Measurements from ENCODE around the gene WDR45B.

Gene WDR45B

DNA sequence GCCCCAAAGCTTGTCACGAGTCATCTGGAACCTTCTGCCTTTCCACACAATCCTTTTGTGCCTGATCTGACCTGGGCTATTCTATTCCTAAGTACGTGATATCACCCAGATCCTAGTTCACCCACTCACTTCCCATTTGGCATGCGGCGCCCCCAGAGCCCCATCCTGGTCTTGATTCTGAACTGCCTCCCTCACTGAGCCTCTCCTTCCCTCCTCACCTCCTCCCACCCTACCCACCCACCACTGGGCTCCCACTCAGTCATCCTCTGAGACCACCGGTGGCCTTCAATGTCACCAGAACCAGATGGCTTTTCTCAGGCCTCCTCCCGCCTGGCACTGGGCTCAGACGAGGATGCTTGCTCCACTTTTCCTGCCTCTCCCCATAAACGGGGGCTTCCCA is 18.5 kb downstream of the WDR45B start:
- DNase-seq (ENCODE audit: low read depth in 3 of 3), result no peak

DNA sequence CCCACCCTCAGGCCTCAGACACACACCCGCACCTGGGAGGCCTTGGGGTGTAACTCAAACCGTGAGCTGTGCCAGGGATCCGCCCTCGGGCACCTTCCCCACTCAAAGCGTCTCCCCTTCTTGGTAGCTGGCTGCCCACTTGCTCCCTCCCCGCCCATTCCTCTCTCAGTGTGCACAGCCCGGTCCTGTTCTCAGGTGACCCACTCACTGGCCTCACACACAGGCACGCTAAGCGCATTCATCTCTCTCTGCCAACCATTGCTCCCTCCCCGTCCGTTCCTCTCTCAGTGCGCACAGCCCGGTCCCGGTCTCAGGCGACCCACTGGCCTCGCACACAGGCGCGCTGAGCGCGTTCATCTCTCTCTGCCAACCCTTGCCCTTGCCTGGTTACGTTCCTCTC is 20.8 kb downstream of the WDR45B start:
- DNase-seq (ENCODE audit: low read depth in 3 of 3), result no peak

- no peak for DNase-seq (ENCODE audit: low read depth in 3 of 3)
Observed at GRCh38 chr17:82623707-82624106, 24.5 kb downstream of the WDR45B start.

DNA sequence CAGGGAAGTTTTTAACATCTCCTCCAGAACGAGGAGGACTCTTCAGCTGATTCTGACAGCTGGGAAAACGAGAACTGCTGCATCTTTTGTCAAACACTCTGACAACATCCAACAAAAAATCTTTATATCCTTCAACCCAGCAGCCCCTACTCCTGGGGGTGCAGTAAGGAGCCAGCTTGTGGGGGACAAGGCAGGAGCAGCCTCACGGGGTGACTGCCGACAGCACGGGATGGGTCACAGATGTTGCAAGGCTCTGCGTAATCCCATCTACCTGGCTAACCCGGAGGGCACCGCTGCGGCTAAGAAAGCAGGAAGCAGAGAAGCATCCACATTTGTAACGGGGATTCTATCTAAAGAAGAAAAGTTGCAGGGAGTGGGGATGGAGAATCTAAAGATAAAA is 28.6 kb downstream of the WDR45B start:
- DNase-seq (ENCODE audit: low read depth in 3 of 3), result no peak

- no peak for DNase-seq (ENCODE audit: low read depth in 3 of 3)
Observed at GRCh38 chr17:82619211-82619610, 29.0 kb downstream of the WDR45B start.

GRCh38 chr17:82616021-82616711 is 32.1 kb downstream of the WDR45B start:
- no peak for DNase-seq (ENCODE audit: low read depth in 3 of 3)

DNA sequence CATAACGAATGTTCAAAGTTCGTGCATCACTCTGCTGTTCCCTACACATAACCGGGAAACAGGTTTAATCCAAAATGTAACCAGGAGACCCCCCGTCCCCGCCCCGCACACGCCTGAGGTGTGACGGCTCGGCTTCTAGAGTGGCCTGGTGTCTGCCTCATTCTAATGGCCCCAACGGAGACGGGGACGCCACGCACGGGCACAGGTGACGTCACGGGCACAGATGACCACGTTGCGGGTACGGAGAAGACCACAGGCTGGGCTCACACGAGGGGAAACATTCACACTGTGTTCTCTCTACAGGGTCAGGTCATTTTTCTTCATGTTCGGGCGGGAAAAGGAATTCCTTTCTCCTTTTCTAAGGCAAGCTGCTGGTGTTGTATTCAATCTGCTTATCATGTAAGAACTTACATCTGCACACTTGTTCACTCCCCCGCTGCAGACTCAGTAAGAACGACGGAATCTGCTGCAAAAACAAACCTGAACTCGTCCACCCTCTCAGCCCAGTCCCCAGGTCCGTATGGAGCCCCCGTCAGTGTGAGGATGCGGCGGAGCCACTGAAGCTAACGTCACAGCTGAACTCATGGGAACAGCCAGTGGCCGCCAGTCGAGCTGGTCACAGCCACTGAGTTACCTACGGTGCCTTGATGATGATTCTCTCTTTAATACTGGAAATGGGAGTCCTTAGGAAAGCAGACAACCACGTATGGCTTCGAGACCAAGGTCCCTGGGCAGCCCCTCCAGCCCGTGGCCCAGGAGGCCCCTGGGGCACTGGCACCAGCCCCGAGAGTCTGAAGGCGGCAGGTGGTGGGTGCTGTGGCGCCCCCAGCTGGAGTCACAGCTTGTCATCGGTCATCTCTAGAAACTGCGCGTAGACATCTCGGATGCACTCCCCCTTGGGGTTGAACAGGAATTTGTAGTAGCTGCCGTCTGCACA is 32.9 kb downstream of the WDR45B start:
- DNase-seq (ENCODE audit: low read depth in 3 of 3), result no peak

- no peak for DNase-seq (ENCODE audit: low read depth in 3 of 3)
Observed at GRCh38 chr17:82614095-82614631, 34.1 kb downstream of the WDR45B start.

DNA sequence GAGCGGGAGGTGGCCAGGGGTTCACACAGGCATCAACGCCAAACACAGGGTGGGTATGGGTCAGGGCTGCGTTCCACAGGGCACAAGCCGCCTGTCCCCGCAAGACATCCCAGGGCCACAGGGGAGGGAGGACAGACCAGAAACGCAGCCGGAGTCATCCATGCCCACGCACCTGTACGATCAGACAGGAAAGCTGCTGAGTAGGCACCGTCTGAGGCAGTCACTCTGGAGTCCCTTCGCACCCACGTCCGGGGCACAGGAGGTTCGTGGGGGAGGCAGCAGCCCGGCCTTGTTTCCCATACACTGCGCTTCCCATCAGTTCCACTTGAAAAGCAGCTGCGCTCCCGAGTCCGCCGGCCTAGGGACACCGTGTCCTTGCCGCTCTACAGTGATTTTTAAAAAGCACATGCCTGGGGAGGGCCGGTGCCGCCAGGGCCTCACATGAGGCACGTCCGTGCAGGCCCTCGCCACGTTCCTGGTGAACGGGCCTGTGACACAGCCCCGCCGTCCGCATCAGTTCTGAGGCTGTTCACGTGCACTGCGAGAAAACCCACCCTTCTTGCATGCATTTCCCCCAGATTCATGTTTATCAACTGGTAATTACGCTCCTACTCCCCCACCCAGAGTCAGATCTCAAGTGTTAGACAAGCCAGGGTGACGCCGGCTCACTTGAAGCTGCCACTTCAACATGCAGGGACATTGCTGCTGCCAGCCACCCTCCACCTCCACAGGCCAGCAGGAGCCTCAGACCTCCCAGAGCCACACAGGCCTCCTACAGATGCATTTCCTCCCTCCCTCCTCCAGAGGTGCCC is 34.8 kb downstream of the WDR45B start:
- no peak for DNase-seq (ENCODE audit: low read depth in 3 of 3)

- no peak for DNase-seq (ENCODE audit: low read depth in 3 of 3)
Observed at GRCh38 chr17:82611140-82612058, 36.8 kb downstream of the WDR45B start.

GRCh38 chr17:82609655-82610054 is 38.6 kb downstream of the WDR45B start:
- no peak for DNase-seq (ENCODE audit: low read depth in 3 of 3)

- DNase-seq (ENCODE audit: low read depth in 3 of 3), result no peak
Observed at GRCh38 chr17:82608816-82609215, 39.4 kb downstream of the WDR45B start.

DNA sequence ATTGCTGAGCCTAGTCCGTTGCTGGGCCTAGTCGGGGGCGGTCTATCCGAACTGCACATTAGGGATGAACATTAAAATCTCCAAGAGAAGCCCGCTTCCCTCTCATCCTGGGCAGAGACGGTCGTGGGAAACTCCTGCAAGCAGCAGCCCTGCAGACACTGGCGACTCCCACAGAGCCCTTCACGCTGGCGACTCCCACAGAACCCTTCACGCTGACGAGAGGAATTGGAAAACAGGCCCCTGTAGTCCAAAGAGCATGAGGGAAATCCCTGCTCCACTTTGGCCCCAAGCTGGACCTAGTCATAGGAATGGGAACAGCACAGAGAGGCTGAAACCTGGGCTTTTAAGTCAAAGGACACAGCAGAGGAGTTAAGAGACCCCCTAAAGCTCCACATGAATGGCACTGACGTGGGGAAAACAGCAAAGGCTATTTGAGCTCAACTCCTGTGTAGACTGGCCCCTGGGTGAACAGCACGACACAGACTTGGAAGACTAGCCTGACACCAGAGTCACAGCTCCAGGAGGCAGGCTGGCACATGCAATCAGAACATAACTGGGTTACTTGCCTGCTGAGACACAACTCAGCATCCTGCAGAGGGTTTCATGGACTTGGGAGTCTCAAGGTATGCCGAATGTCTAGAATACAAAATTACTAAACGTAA is 42.2 kb downstream of the WDR45B start:
- no peak for DNase-seq (ENCODE audit: low read depth in 3 of 3)

DNA sequence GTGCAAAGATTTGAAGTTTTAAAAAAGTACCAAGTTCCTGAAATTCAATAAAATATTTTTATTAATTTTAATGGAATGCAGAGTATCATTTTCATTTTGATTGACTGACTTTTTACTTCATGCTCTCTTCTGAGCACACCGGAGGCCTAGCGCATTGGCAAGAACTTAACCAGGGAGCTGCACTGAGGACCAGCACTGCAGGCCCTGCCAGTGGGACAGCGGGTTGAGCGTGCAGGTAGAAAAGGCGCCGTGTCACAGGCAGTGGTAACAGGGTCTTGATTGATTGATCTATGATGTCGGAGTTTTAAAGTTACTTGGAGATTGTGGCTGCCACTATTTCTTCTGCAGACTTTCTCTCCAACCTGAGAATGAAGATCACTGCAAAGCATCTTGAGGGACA is 43.7 kb downstream of the WDR45B start:
- no peak for DNase-seq (ENCODE audit: low read depth in 3 of 3)

- DNase-seq (ENCODE audit: low read depth in 3 of 3), result no peak
Observed at GRCh38 chr17:82603981-82604448, 44.2 kb downstream of the WDR45B start.

DNA sequence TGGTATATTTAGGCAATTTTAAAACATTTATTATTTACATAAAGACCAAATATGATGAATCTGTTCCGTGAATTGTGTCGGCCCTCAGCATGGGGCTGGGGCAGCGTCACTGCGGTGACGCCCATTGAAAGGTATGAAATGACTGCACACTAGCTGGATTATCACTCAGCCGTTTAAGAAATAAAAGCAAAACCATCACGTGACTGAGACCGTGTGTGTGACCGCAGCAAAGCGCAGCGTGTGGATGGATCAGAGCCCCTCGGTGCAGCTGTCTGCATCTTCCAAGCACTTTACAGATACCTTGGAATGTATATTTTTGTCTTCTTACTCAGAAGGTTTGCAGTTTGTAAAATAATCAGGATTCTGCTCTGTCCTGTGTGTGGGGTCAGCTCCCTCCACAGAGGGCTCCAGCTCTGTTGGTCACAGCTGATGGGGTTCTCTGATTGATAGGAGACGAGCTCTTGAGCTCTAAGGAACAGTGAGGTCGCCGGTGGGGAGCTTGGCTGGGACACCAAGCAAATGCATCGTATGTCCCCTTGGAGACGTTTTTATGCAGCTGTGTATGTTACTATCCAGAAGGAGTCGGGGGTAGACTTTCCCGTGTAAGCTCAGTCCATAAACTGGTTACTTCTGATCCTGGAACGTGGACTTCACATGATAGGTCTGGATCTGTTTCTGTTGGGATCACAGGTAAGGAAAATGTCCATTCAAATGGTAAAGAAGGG is 45.1 kb downstream of the WDR45B start:
- no peak for DNase-seq (ENCODE audit: low read depth in 3 of 3)

- no peak for DNase-seq (ENCODE audit: low read depth in 3 of 3)
Observed at GRCh38 chr17:82602487-82602886, 45.8 kb downstream of the WDR45B start.

DNA sequence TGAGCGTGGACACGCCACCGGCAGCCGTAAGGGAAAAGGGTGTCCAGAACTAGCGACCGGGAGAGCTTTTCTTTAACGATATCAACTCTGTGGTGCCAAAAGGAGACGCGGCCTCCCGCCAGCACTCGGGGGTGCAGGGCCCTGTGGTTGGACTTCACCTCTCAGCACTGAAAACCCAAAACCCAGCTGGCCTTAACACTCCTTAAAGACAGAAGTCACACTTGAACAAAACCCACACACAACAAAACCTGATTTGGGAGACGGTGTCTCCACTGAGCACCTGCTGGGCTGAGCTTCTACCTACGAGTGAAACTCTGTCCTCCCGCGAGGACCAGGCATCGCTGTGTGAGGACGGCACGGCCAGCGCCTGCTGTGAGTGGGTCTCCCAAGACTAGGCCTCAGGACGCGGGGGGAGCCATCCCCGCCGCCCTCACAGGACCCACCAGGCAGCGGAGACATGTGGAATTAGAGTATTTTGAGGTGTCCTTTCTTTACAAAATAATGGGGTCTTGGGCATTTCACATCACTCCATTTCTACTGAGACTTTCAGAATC is 46.7 kb downstream of the WDR45B start:
- DNase-seq (ENCODE audit: low read depth in 3 of 3), result no peak

DNA sequence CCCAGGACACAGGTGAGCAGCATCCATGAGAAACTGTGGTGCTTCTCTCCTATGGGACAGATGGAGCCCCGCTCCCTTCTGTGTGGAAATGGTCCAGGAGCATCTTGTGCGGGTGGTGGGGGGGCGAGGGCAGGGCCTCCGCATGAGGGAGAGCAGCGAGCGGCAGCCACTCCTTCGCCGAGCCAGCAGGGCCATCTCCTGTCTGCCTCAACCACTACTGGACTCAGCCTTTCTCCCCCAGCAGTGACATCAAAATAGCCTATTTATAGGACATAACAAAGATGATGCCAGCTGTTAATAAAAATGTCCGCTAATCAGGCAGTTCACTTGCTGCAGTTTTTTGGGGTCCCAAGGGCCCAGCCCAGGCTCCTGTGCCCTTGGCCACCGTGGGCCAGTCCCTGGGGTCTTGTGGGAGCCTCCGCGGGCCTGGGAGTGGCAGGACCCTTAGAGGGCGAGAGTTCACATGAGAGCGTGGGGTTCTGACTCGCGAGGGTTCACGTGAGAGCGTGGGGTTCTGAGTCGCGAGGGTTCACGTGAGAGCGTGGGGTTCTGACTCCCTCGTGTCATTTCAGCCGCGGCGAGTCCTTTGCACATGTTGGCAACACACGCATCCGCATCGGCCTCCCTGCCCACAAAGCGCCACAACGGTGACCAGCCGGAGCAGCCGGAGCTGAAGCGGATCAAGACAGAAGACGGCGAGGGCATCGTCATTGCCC is 47.4 kb downstream of the WDR45B start:
- DNase-seq (ENCODE audit: low read depth in 3 of 3), result no peak

All from stimulated activated CD4-positive, alpha-beta T cell treated with anti-CD3 and anti-CD28 coated beads, TNF-alpha, amount 100 ng/mL, for 24 hours (primary cell).